AG04449 (cell line): ENCODE data around the gene METTL23.
"Not testable (repeated sequence)": the region's sequence is repeated elsewhere in the genome, so short reads cannot be mapped to it uniquely, and the experiment has no call there.

Source experiments
- CTCF ChIA-PET: fragments of 350-600 bp; formaldehyde crosslinking; extraction: SDS; loops from one replicate; lab custom pipeline; 2021; ENCODE audit warnings: antibody characterized with exemption; lab: Yijun Ruan, JAX
- POLR2A ChIA-PET: fragments of 400-600, 350-600 bp; formaldehyde crosslinking; extraction: SDS; loops from one replicate; lab custom pipeline; 2020; ENCODE audit warnings: antibody characterized with exemption, inconsistent platforms; lab: Yijun Ruan, JAX
- DNase-seq: peaks from one replicate; pipeline ENCODE4 v3.0.0-alpha.2; 2010; ENCODE audit warnings: low read depth, low spot score
- H3K4me3 ChIP-seq: 2 replicates; pipeline ENCODE4 v1.5.1; 2011; ENCODE audit warnings: low read depth, mild to moderate bottlenecking, control low read depth, low read length
- CTCF ChIP-seq: IDR thresholded peaks from one replicate; pipeline ENCODE4 v1.5.1; 2011; ENCODE audit warnings: mild to moderate bottlenecking, moderate library complexity, low read length, control low read depth, inconsistent platforms; ENCODE audit not compliant: insufficient read depth; ENCODE audit errors: missing control alignments

METTL23 gene

GRCh38 chr17:76697702-76698465 is 28.8 kb upstream of the METTL23 start:
- H3K4me3 ChIP-seq = no peak overlapping the region
- POLR2A ChIA-PET = interaction anchor here (1.1 to 1.2 kb wide), 2 partner anchors 11 to 12 kb away, joined by 4 to 5 read pairs; no protein-coding TSS in a partner anchor
- no peak for DNase-seq
- TF ChIP-seq CTCF = no peak
- CTCF ChIA-PET = interaction anchor here (0.5 to 3.7 kb wide), 6 partner anchors 11 to 1458 kb away, joined by 3 to 20 read pairs (median 5); no protein-coding TSS in a partner anchor

GRCh38 chr17:76698466-76698977 is 28.1 kb upstream of the METTL23 start:
- not testable (repeated sequence) for H3K4me3 ChIP-seq, DNase-seq
- CTCF ChIA-PET = interaction anchor here (1.2 to 3.7 kb wide), 2 partner anchors 15 to 17 kb away, joined by 5 to 20 read pairs; no protein-coding TSS in a partner anchor
- POLR2A ChIA-PET = interaction anchor here (1.1 kb wide), 1 partner anchor 10 kb away, joined by 4 read pairs; no protein-coding TSS in a partner anchor

GRCh38 chr17:76700270-76700616 is 26.4 kb upstream of the METTL23 start:
- CTCF ChIA-PET = interaction anchor here (2.3 kb wide), 1 partner anchor 18 kb away, joined by 8 read pairs; no protein-coding TSS in a partner anchor
- POLR2A ChIA-PET = interaction anchor here (1.9 kb wide), 1 partner anchor 9 kb away, joined by 8 read pairs; no protein-coding TSS in a partner anchor
- peak overlapping the region; percentile 12 for H3K4me3 ChIP-seq
- DNase-seq = no peak
- TF ChIP-seq CTCF = no peak

- peak overlapping the region; percentile 46 for H3K4me3 ChIP-seq
- POLR2A ChIA-PET = interaction anchor here (1.9 kb wide), 1 partner anchor 9 kb away, joined by 8 read pairs; no protein-coding TSS in a partner anchor
- no peak for TF ChIP-seq CTCF
- CTCF ChIA-PET = interaction anchor here (0.9 to 3.8 kb wide), 7 partner anchors 8 to 237 kb away, joined by 3 to 30 read pairs (median 4); no protein-coding TSS in a partner anchor
- DNase-seq = peak; percentile 56
These were observed 25.8 kb upstream of the METTL23 start for GRCh38 chr17:76700617-76701470.

GRCh38 chr17:76701471-76701967 is 25.1 kb upstream of the METTL23 start:
- peak overlapping the region; percentile 46; the same call in 1 of the 2 replicates for H3K4me3 ChIP-seq
- CTCF ChIA-PET = interaction anchor here (0.9 to 3.8 kb wide), 7 partner anchors 9 to 237 kb away, joined by 3 to 30 read pairs (median 4); no protein-coding TSS in a partner anchor
- no peak for TF ChIP-seq CTCF
- POLR2A ChIA-PET = interaction anchor here (1.9 kb wide), 1 partner anchor 8 kb away, joined by 8 read pairs; no protein-coding TSS in a partner anchor
- no peak for DNase-seq

GRCh38 chr17:76702076-76702475 is 24.6 kb upstream of the METTL23 start:
- TF ChIP-seq CTCF = no peak
- ChIA-PET CTCF (interaction anchor here (0.9 to 3.8 kb wide), 7 partner anchors 9 to 238 kb away, joined by 3 to 30 read pairs (median 4); no protein-coding TSS in a partner anchor), POLR2A (interaction anchor here (1.9 kb wide), 1 partner anchor 8 kb away, joined by 8 read pairs; no protein-coding TSS in a partner anchor)
- no peak for DNase-seq
- no peak overlapping the region for H3K4me3 ChIP-seq
